SU-DHL-6 (cell line): ENCODE measurements around the gene SLC66A1.
"Not testable (repeated sequence)": the region's sequence is repeated elsewhere in the genome, so short reads cannot be mapped to it uniquely, and the experiment has no call there.

Experiments
- EZH2phosphoT487 ChIP-seq: fragments of 200-600 bp; sonication (generic), shearing (Covaris generic); conservative IDR thresholded peaks from 2 replicates; pipeline ENCODE4 v1.6.1; 2018; ENCODE audit warnings: mild to moderate bottlenecking, antibody characterized with exemption, low read length, moderate library complexity, mixed read lengths
- TF ChIP-seq, protein P1 (sequence below): fragments of 200-600 bp; sonication (generic); IDR thresholded peaks from one replicate; pipeline ENCODE4 v1.5.1; 2017; ENCODE audit warnings: antibody characterized with exemption, mild to moderate bottlenecking, low read length, moderate library complexity; ENCODE audit not compliant: insufficient read depth, poor library complexity, severe bottlenecking

DNA sequence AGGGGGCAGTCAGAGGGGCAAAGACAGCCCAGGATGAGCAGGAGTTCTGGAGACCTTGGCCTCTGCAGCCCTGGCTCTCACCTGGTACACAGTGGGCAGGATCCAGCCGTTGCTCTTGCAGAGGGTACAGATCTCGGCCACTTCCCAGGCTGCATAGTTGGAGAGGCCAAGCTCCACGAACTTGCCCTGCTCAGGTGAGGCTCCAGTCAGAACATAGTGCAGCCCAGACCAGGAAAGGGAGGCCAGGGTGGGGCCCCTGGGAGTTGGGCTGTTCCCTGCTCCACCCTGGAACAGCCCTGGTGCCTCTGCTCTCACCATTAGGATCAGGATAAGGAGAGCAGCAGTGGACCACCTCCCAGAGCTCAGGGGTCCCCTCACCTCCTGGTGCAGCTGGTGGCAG, 26.3 kb upstream of the SLC66A1 start:
- TF ChIP-seq, protein P1, sequence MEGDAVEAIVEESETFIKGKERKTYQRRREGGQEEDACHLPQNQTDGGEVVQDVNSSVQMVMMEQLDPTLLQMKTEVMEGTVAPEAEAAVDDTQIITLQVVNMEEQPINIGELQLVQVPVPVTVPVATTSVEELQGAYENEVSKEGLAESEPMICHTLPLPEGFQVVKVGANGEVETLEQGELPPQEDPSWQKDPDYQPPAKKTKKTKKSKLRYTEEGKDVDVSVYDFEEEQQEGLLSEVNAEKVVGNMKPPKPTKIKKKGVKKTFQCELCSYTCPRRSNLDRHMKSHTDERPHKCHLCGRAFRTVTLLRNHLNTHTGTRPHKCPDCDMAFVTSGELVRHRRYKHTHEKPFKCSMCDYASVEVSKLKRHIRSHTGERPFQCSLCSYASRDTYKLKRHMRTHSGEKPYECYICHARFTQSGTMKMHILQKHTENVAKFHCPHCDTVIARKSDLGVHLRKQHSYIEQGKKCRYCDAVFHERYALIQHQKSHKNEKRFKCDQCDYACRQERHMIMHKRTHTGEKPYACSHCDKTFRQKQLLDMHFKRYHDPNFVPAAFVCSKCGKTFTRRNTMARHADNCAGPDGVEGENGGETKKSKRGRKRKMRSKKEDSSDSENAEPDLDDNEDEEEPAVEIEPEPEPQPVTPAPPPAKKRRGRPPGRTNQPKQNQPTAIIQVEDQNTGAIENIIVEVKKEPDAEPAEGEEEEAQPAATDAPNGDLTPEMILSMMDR = not testable (repeated sequence)
- TF ChIP-seq EZH2phosphoT487 = not testable (repeated sequence)
